ENCODE measurements around the gene CHRNA4.

The CHRNA4 gene

DNA sequence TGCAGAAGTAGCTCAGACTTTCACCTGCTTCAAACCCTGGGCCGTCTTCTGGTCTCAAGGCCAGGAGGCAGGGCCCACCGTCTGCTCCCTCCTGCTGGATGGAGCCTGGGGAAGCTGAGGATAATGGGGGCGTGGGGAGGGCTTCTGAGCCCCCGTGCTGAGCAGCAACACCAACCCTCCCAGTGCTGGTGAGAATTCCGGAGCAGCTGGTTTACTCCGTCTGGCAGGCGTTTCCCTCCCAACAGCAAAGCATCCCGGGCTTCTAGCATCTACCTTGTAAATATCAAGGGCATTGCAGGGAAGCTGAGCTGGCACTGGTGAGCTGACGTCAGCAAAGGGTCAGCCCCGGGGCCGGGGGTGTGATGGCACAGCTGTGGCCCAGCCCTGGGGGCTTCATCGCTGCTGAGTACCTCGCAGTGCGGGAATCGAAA is 16.8 kb upstream of the CHRNA4 start:
- DNase-seq (ENCODE audit: low read depth in 1 of 2, low spot score in 1 of 2), result no peak

DNA sequence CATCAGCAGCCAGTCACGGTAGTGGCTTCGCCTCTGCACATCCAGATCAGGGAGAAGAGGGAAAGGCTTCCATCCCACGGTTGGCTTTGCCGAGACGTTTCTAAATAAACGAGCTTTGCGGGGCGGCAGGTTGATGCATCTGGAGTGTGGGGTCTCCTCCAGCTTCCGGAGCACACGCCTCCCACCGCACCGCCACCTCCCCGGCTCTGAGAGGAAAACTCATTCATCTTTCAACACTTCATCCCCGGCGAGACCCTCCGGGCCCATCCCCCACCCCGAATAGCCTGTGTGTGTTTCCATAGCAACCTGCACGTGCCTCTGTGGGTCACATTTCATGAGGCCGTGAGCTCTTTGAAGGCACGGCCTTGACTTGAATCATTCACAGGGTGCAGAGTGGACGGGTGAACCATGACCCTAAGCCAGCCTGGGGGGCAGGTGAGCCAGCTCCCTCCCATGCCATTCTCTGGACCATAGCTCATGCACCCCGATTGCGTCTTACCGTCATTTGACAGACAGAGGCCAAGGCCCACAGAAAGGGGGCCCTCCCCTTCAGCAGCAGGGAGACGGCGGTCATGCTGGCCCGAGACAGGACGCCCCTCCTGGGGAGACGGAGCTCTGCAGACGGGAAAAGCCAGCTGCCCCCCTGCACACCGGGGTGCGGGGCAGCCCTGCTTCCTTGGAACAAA is 16.2 kb upstream of the CHRNA4 start:
- no peak for DNase-seq (ENCODE audit: low read depth in 1 of 2, low spot score in 1 of 2)

DNA sequence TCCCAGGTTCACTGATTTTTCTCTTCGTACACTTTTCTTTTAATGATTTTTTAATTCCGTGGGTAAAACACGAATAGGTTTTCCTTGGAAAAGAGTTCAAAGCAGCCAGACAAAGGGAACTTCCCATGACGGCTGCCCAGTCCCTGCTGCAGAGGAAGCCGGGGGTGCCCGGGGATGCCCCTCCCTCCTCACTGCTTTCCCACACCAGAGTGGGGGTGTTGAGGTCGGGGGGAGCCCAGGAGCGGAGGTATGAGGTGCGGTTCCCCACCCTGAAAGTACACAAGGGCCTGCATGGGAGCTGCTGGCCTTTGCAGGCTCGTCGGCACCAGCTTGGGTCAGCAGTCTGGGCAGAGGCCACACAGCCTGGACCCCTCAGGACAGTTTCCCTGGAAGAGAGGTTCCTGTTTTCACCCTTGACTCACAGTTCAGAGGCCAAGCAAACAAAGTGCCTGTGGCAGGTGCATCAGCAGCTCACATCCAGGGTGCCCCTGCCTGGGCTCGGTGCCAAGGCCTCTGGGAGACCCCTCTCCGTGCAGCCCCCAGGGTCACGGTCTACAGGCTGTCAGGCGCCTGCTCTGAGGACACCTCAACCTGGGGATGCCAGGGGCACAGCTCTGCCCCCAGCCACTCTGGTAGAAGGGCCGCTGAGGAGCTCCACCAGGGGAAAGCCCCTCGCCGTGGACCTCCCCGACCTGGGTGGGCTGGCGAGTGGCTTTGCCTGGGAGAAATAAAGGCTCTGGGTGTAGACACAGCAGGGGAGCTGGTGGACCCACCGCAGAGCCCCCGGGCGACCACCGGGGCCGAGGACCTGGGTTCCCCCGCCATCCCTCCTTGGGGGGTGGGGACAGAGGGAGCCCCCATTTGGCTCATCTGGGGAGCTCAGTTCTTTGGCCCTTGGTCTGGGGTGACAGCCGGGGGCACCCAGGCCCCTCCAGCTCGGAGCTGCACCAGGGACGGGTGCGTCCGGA is 15.4 kb upstream of the CHRNA4 start:
- no peak for DNase-seq (ENCODE audit: low read depth in 1 of 2, low spot score in 1 of 2)

DNA sequence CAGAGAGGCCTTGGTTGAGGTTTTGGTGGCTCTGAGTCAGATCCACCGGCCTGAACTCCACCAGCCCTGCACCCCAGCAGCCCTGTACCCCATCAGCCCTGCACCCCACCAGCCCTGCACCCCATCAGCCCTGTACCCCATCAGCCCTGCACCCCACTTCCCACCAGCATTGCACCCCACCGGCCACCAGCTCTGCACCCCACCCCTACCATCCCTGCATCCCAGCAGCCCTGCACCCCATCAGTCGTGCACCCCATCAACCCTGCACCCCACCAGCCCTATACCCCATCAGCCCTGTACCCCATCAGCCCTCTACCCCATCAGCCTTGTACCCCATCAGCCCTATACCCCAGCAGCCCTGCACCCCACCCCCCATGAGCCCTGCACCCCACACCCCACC is 14.3 kb upstream of the CHRNA4 start:
- DNase-seq (ENCODE audit: low read depth in 1 of 2, low spot score in 1 of 2), result no peak

DNA sequence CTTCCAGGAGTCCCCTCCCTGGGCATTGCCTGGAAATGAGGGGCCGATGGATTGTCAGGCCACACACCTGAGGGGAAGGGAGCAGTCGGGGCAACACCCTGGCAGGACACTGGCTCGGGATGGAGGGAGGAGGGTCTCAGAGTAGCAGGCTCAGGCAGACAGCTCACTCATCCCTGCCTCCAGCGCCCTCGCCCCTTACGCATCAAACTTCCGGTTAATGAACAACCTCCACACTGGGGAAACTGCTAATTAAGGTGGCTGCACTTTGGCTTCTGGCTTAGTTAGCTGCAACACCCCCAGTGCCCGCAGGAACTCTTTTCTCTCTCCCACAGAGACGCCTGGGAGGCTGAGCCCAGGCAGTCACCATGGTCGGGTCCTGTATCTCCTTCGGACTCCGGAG is 13.4 kb upstream of the CHRNA4 start:
- DNase-seq (ENCODE audit: low read depth in 1 of 2, low spot score in 1 of 2), result no peak

DNA sequence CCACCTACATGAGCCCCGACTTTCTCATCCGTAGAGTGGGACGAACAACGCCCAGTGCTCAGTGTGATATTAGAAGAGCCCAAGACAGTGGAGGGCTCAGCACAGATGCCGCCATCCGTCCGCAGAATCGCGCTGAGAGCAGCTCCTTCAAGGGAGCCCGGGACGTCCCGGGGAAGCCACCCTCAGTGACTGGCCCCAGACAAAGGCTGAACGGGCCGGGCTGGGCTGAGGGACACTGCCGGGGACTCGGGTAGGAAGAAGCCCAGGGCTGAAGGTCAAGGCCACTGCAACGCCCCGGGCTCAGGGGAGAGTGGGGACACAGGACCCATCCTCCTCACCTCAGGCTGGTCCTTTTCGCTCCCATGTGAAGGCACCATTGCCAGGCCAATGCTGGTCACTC is 12.8 kb upstream of the CHRNA4 start:
- no peak for DNase-seq (ENCODE audit: low read depth in 1 of 2, low spot score in 1 of 2)

DNA sequence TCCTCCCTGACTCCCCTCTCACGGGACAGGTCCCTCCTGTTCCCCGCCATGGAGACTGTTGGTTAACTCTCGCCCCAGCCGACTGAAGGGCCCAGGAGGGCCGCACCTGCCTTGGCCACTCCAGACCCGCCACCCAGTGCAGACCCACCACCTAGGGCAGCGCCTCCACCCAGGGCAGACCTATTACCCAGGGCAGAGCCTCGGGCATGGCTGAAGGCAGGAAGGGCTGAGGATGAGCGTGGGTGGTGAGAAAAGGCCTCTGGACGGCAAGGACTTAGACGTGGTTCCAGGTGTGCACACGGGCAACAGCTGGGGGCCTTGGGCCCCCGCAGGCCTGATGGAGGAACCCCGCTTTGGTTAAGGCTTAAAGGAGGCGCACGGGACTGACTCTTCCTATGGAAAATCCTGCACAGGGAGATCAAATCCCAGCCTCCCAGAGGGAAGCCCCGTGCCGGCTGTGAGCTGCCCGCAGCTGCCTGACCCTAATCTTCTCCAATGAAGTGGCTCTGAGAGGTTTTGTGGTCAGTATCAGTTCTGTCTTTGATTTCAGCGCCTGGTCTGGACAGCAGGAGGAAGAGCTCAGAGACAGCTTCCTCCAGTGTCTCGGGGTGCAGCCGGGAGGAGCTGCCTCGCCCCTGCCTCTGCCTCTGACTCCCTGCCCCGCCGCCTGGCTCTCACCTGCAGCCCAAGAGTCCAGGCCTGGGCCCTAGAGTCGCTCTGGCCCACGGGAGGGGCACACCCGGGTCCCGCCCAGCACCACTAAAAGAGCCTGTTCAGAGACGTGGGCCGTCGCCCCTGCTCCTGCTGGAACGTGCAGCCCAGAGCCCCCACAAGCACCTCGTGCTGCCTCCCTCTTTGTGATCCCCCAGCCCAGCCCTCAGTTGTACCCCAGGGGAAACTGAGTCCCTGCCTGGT is 12.1 kb upstream of the CHRNA4 start:
- DNase-seq (ENCODE audit: low read depth in 1 of 2, low spot score in 1 of 2), result no peak

DNA sequence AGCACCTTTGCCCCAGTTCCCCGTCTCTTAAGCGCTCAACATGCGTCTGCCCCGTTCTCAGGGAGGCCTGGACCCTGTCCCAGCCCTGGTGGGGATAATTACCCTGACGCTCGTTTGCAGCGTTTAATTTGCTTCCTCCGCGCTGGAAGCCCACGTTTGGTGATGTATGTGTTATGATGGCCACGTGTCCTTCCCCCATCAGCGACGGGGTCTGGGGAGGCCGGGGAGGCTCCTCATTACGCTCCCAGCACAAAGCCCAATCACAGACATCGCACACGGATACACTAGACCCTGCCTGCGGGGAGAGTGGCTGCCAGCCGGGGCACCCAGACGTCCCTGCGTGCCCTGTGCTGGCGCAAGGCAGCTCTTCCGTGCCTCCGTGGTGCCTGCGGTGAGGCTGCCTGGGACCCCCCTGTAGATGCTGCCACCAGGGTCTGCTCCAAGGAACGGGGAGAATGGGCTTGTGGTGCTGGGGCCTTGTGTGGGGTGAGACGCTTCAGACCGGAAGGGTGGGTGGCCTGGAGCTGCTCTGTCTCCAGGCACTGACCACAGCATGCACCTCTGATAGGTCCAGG is 10.2 kb upstream of the CHRNA4 start:
- no peak for DNase-seq (ENCODE audit: low read depth in 1 of 2, low spot score in 1 of 2)

DNA sequence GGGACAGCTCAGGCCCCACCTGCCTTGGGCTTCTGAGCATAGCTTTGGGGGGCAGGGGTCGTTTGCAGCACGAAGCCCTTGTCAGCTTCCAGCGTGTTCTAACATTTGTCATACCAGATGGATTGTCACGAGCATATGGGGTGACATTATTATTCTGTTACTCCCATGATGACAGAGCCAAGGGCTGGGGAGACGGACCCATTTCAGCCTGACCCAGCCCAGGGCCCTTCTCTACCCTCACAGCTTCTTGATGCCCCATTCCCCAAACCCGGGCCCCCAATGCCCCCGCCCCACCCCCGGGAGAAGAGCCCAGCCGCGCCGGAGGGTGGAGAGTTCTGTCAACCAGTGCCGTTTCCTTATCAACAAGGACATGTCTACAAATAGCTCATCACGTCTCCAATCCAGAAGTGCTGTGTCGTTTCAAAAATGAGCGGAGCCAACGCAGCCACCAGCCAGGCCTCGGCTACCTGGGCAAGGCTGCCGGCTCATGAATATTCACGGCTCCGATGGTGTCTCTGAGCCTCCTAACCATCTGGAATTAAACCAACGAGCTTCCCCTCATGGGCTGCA is 9.6 kb upstream of the CHRNA4 start:
- no peak for DNase-seq (ENCODE audit: low read depth in 1 of 2, low spot score in 1 of 2)

DNA sequence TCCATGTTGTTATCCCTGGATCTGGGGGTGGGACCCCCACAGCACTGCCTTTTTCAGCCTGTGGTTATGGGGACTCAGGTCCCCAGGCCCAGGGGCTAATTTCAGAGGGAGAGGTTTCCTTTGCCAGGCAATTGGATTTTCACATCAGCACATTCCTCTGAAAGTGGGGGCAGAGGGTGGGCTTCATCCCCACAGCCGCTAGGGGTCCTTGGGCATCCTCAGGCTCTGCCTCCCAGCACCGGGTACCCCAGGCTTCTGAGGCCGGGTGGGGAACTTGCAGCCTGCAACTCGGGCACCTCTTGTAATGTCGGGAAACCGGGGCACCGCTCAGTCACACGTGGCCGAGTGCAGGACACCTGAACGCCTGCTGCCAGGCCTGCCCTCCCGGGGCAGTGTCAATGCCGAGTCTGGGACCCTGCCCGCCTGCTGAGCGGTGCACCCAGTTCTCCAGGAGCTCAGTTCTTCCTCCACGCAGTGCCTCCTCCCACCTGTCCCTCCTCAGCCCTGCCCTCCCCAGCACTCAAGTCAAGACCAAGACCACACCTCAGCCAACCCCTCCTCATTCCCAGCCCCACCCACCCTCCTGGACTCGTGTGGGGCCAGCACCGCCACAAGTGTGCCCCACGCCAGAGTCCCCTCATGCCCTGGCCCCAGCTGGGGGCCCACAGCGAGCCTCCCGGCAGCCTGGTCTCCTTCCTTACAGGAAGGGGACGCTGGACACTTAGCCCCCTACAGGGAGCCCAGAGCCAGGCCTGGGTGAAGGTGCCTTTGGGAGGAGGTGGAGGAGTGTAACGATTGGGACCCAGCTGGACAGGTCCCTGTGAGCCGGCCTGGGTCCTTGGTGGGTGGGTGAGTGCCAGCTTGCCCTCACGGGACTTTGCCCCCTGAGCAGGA is 8.8 kb upstream of the CHRNA4 start:
- no peak for DNase-seq (ENCODE audit: low read depth in 1 of 2, low spot score in 1 of 2)

DNA sequence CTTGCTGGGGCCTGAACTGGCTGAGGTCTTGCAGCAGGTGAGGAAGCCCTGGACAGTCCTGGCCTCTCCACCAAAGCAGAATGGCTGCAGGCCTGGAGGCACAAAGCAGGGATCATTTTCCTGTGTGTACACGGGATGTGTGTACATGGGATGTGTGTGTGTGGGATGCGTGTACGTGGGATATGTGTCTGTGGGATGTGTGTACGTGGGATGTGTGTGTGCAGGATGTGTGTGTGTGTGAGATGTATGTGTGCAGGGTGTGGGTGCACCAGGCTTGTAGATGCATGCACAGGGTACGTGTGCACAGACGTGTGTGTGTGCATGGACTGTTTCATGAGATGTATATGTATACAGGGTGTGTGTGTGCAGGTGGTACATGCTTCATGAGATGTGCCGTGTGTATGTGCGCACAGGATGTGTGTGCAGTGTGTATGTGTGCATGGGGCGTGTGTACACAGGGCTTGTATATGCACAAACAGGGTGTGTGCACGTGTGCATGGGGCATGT is 7.9 kb upstream of the CHRNA4 start:
- no peak for DNase-seq (ENCODE audit: low read depth in 1 of 2, low spot score in 1 of 2)

DNA sequence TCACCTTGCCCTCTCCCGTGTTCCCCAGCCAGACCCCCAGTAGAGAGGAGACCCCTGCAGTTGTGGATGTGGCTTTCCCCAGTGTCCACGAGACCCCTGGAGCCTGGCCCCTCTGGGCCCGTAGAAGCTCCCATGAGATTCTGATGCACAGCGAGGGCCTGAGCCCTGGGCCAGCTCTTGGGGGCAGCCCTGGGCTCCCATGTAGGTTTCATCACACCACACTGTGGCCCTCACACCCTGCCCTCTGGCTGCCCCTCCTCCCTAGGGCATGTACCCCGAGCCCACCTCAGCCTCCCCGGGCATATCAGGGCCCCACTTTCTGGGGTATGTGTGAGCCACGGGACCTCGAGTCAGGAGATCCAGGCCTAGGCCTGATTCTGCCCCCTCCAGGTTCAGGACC is 7.0 kb upstream of the CHRNA4 start:
- DNase-seq (ENCODE audit: low read depth in 1 of 2, low spot score in 1 of 2), result no peak

DNA sequence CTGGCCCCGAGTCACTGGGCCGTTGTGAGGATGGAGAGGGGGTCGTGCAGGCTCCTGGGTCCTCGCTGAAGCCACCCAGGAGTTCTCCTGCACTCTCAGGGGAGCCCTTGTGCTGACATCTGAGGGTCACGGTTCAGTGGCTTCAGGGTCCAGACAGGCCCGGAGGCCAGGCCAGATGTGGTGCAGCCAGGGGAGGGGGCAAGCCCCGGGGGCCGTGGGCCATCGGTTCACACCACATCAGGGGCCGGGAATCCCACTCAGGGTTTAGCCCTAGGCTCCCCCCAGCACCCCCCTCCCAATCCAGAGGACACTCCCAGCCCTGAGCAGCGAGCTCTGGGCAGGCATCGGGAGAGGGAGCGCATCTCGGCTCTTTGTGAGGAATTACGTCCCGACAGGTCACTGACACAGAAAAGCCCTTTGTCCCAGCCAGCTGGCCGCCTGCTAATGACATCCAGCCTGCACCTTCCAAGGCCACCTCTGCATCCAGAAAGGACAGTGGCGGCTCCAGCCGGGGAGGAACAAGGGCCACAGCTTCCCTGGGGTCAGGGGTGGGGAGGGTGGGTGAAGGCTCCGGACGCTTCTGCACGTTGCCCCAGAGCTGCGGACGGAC is 6.4 kb upstream of the CHRNA4 start:
- no peak for DNase-seq (ENCODE audit: low read depth in 1 of 2, low spot score in 1 of 2)

DNA sequence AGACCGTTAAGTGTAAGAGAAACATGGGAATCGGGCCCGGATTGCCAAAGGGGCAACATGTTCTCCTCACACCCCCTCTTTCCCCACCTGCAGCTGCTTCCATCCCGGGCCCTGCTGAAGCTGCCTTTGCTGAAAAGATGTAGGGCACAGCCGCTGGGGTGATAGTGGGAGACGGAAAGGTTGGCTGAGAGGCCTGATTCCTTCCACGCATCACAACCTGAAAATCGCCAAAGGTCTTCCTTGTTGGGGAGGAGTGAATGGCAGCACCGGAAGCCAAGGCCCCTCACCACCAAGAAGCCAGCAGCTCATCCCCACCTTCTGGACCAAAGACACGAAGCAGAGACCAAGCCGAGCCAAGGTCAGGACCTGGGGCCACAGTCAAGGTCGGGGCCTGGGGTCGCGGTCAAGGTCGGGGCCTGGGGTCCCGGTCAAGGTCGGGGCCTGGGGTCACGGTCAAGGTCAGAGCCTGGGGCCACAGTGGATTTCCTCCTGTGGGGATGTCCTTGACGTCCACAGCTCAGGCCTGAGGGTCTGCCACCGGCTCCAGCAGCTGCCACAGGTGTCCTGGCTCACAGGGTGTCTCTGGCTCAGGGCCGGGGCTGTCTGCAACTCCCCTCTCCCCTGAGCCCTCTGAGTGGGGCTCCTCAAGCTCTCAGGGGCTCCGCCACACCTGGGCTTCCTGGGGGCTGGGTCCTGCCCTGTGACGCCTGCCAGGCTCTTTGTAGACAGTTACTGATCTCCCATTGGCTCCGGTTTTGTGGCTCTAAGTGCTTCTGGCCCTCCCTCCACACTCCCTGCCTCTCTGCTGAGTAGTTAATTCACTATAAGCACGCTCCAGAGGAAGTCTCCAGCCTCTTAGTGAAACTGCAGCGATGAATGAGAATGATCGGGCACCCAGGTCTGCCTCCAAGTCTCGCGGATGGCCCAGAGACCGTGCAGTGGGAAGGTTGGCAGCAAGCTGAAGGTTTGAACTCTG is 5.5 kb upstream of the CHRNA4 start:
- DNase-seq (ENCODE audit: low read depth in 1 of 2, low spot score in 1 of 2), result no peak

DNA sequence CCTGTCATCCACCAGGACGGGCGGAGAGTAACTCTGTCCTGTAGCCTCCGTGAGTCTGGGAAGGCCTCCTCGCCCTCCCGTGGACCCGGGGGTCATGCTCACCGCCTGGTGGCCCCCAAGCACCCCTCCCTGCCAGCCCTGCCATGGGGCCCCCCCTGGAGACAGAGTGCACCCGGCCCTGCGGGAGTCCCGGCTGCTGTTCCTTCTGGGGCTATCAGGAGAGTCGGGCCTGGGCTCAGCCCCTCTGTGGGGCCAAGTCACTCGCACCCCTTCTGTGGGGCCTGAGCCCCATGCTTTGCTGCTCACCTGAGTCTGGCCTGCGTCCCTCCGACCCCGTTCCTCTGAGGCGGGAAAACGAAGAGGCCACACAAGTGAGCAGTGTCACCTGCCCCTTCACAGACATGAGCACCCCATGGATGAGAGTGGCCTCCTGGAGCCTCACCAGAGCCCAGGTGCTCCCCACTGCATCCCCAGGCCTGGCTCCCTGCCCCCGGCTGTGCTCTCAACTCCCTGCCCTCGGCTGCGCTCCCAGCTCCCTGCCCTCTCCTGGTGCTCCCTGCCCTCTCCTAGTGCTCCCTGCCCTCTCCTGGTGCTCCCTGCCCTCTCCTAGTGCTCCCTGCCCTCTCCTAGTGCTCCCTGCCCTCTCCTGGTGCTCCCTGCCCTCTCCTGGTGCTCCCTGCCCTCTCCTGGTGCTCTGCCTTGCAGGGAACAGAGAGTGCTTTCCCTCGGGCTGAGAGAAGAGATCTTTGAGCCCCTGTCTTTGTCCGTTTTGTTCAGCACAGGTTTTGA is 4.6 kb upstream of the CHRNA4 start:
- no peak for DNase-seq (ENCODE audit: low read depth in 1 of 2, low spot score in 1 of 2)

DNA sequence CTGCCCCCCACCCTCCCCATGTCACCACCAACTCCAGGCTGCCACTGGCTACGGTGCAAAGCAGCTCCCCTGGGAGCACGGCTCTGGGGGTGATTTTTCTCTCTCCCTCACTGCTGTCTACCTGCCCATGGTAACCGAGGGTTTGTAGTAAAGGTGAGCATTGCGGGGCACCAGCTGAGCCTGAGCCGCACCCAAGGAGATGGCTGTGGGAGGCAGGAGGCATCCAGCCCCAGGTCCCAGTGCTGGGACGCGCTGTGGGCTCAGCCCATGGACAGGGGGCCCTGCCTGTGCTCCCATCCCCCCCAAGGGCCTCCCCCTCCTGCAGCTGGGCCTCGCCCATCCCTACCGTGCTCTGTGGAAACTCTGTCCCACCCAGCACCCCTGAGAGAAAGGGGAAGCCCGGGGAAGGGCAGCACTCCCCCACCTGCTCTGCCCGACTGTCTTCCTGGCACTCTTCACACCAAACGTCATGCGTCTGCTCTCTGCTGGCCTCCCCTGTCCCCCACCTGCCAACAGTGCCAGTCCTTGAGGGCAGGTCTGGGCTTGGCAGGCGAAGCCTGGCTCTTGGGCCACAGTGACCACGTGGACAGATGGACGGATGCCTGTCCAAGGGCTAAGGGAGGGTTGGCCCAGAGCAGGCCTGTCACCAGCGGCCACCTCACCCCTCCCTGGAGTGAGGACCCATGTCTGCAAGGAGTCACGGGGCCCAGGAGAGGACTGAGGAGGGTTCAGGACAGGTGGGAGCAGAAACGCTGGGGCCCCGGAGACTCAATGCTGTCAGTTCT is 3.8 kb upstream of the CHRNA4 start:
- no peak for DNase-seq (ENCODE audit: low read depth in 1 of 2, low spot score in 1 of 2)
